HCT116 (cell line): ENCODE results near the gene ACBD4. TPM values are rescaled to one million over a fixed set of nuclear protein-coding genes. Genes with fewer than 3 reads are reported as not detected.

Experiments used
- ATAC-seq: fragments of 200-7000 bp; cut with Tn5 transposase; 2 replicates; pipeline ENCODE4 v1.9.1; 2020; ENCODE audit warnings: mild to moderate bottlenecking, moderate library complexity
- BruUV-seq: library from RNA; stranded (reverse); fragments of 400-500 nt; replicated peaks from 2 replicates; lab custom pipeline; 2021; lab: Mats Ljungman, UMichigan
- CTCF ChIA-PET: fragments of 300-600 bp; sonication (Branson Sonifier 250); formaldehyde crosslinking; loops from one replicate; lab custom pipeline; 2021; ENCODE audit warnings: antibody characterized with exemption; lab: Charles Lee
- POLR2A ChIA-PET: fragments of 300-600, 350-600 bp; sonication (Branson Sonifier 250); formaldehyde crosslinking; loops from one replicate; lab custom pipeline; 2021; ENCODE audit warnings: antibody characterized with exemption; lab: Charles Lee
- RAD21 ChIA-PET, 2 experiments: fragments of 300-600 bp; sonication (Branson Sonifier 250); formaldehyde crosslinking; loops; one replicate each; lab custom pipeline; 2023; ENCODE audit warnings: low total read pairs in 2 of 2; ENCODE audit not compliant: uncharacterized antibody in 2 of 2, unreplicated experiment in 2 of 2, low non-redundant PET in 1 of 2; lab: Charles Lee
- DNase-seq: peaks from one replicate; pipeline ENCODE4 v3.0.0-alpha.2; 2010; ENCODE audit warnings: low read depth, low spot score
- H2AFZ ChIP-seq: fragments of 200-600 bp; shearing (Covaris generic), sonication (generic); 2 replicates; pipeline ENCODE4 v1.6.1; 2017; ENCODE audit warnings: low read depth, mixed run types, mixed read lengths, antibody characterized with exemption, low read length; ENCODE audit not compliant: poor library complexity, severe bottlenecking
- H3K27ac ChIP-seq: 2 replicates; pipeline ENCODE4 v1.5.1; 2012; ENCODE audit warnings: low read depth, low read length
- H3K27me3 ChIP-seq: fragments of 200-600 bp; sonication (generic); 2 replicates; pipeline ENCODE4 v1.6.1; 2016; ENCODE audit warnings: mixed run types, low read length, mixed read lengths; ENCODE audit not compliant: insufficient read depth
- H3K36me3 ChIP-seq, 2 experiments: fragments of 200-500 bp in 1 of 2; fragments of 200-600 bp in 1 of 2; sonication (Bioruptor generic) in 1 of 2; sonication (generic) in 1 of 2; 2 replicates each; pipeline versions ENCODE4 v1.5.1 to v1.6.1; 2014 to 2016; ENCODE audit warnings: low read length in 2 of 2, inconsistent platforms in 1 of 2, mixed read lengths in 1 of 2, mixed run types in 1 of 2; ENCODE audit not compliant: insufficient read depth in 2 of 2, control insufficient read depth in 1 of 2
- H3K4me1 ChIP-seq, 2 experiments: fragments of 200-600 bp in 1 of 2; sonication (generic) in 1 of 2; 2 replicates each; pipeline versions ENCODE4 v1.5.1 to v1.6.1; 2012 to 2017; ENCODE audit warnings: low read length in 2 of 2, inconsistent platforms in 1 of 2, mild to moderate bottlenecking in 1 of 2, mixed read lengths in 1 of 2, mixed run types in 1 of 2, moderate library complexity in 1 of 2; ENCODE audit not compliant: insufficient read depth in 2 of 2, control insufficient read depth in 1 of 2
- H3K4me2 ChIP-seq: fragments of 200-600 bp; sonication (generic); 2 replicates; pipeline ENCODE4 v1.6.1; 2017; ENCODE audit warnings: mixed run types, low read length, mixed read lengths
- H3K4me3 ChIP-seq, 2 experiments: fragments of 200-600 bp in 1 of 2; sonication (generic) in 1 of 2; replicated peaks in 1 of 2; 2 replicates each; pipeline ENCODE4 v1.5.1; 2011 to 2016; ENCODE audit warnings: low read length in 2 of 2, control low read depth in 1 of 2, low read depth in 1 of 2, mild to moderate bottlenecking in 1 of 2, mixed read lengths in 1 of 2, mixed run types in 1 of 2
- H3K79me2 ChIP-seq: fragments of 200-600 bp; sonication (generic); 2 replicates; pipeline ENCODE4 v1.6.1; 2017; ENCODE audit warnings: mild to moderate bottlenecking, mixed run types, low read length, moderate library complexity, mixed read lengths; ENCODE audit not compliant: insufficient read depth
- H3K9ac ChIP-seq: fragments of 200-600 bp; sonication (generic); 2 replicates; pipeline ENCODE4 v1.6.1; 2016; ENCODE audit warnings: low read length, mixed read lengths
- H3K9me2 ChIP-seq: fragments of 200-600 bp; sonication (generic), shearing (Covaris generic); 2 replicates; pipeline ENCODE4 v1.6.1; 2017; ENCODE audit warnings: mixed run types, mild to moderate bottlenecking, moderate library complexity; ENCODE audit not compliant: insufficient read depth
- H3K9me3 ChIP-seq, 2 experiments: fragments of 200-500 bp in 1 of 2; fragments of 200-600 bp in 1 of 2; sonication (Bioruptor generic) in 1 of 2; sonication (generic) in 1 of 2; 2 replicates each; pipeline ENCODE4 v1.6.1; 2014 to 2017; ENCODE audit warnings: low read length in 2 of 2, mixed read lengths in 2 of 2, inconsistent platforms in 1 of 2, low read depth in 1 of 2, mild to moderate bottlenecking in 1 of 2, mixed run types in 1 of 2, moderate library complexity in 1 of 2; ENCODE audit not compliant: control insufficient read depth in 1 of 2, insufficient read depth in 1 of 2
- H4K20me1 ChIP-seq: fragments of 200-600 bp; sonication (generic), shearing (Covaris generic); 2 replicates; pipeline ENCODE4 v1.6.1; 2017; ENCODE audit warnings: mixed run types, mild to moderate bottlenecking, moderate library complexity; ENCODE audit not compliant: insufficient read depth
- CBX3 ChIP-seq: IDR thresholded peaks from 2 replicates; pipeline ENCODE4 v1.6.1; 2012; ENCODE audit warnings: low read depth
- CEBPB ChIP-seq: IDR thresholded peaks from 2 replicates; pipeline ENCODE4 v1.6.1; 2012; ENCODE audit warnings: low read depth
- EGR1 ChIP-seq: IDR thresholded peaks from 2 replicates; pipeline ENCODE4 v1.6.1; 2012; ENCODE audit warnings: low read depth
- EZH2 ChIP-seq: fragments of 200-600 bp; sonication (generic); IDR thresholded peaks from 2 replicates; pipeline ENCODE4 v1.6.1; 2017; ENCODE audit warnings: antibody characterized with exemption, mixed run types
- EZH2phosphoT487 ChIP-seq: fragments of 200-600 bp; IDR thresholded peaks from 2 replicates; pipeline ENCODE4 v1.6.1; 2018; ENCODE audit warnings: antibody characterized with exemption, borderline replicate concordance
- FOSL1 ChIP-seq: IDR thresholded peaks from 2 replicates; pipeline ENCODE4 v1.6.1; 2012; ENCODE audit warnings: low read depth
- POLR2A ChIP-seq: IDR thresholded peaks from 2 replicates; pipeline ENCODE4 v1.7.0; 2011; ENCODE audit warnings: borderline replicate concordance; ENCODE audit not compliant: insufficient read depth, insufficient read length; ENCODE audit errors: extremely low read depth
- POLR2AphosphoS5 ChIP-seq: IDR thresholded peaks from 2 replicates; pipeline ENCODE4 v1.6.1; 2011; ENCODE audit warnings: mild to moderate bottlenecking, low read depth, low read length, moderate library complexity
- RAD21 ChIP-seq: IDR thresholded peaks from 2 replicates; pipeline ENCODE4 v1.6.1; 2012; ENCODE audit warnings: low read depth, mild to moderate bottlenecking
- SIN3A ChIP-seq: IDR thresholded peaks from 2 replicates; pipeline ENCODE4 v1.6.1; 2012; ENCODE audit warnings: low read depth
- SRF ChIP-seq: IDR thresholded peaks from 2 replicates; pipeline ENCODE4 v1.6.1; 2012; ENCODE audit warnings: low read depth
- TCF7L2 ChIP-seq: IDR thresholded peaks from 2 replicates; pipeline ENCODE4 v1.7.0; 2011; ENCODE audit warnings: borderline replicate concordance, inconsistent platforms; ENCODE audit not compliant: insufficient read depth, insufficient read length; ENCODE audit errors: extremely low read depth
- intact Hi-C: fragments of 100-400 bp; cut with micrococcal nuclease; formaldehyde crosslinking; loops from 2 replicates; pipeline ENCODE4 v1.10.0; 2022
- total RNA-seq: library from RNA; stranded (reverse); gene quantifications from one replicate; pipeline ENCODE4 v1.2.1, GENCODE V29; 2021; ENCODE audit not compliant: unreplicated experiment
- TF ChIP-seq, protein P1 (sequence below): IDR thresholded peaks from 2 replicates; pipeline ENCODE4 v1.6.1; 2012; ENCODE audit warnings: low read depth
- TF ChIP-seq, protein P2 (sequence below), 3 experiments: fragments of 200-600 bp in 1 of 3; sonication (generic) in 1 of 3; IDR thresholded peaks in 2 of 3; conservative IDR thresholded peaks in 1 of 3; 2 replicates each; pipeline ENCODE4 v1.5.1; 2012 to 2017; ENCODE audit warnings: low read depth in 2 of 3, low read length in 2 of 3, antibody characterized with exemption in 1 of 3, borderline replicate concordance in 1 of 3, control low read depth in 1 of 3, mild to moderate bottlenecking in 1 of 3, mixed read lengths in 1 of 3, mixed run types in 1 of 3, moderate library complexity in 1 of 3; ENCODE audit not compliant: insufficient read depth in 1 of 3
- TF ChIP-seq, protein P3 (sequence below): IDR thresholded peaks from 2 replicates; pipeline ENCODE4 v1.6.1; 2011; ENCODE audit warnings: mild to moderate bottlenecking, low read length, moderate library complexity; ENCODE audit not compliant: insufficient replicate concordance; ENCODE audit errors: extremely low read depth
- TF ChIP-seq, protein P4 (sequence below): IDR thresholded peaks from 2 replicates; pipeline ENCODE4 v1.6.1; 2012

Gene ACBD4
- total RNA-seq, 1 experiment from 2014 or later, result 13.6 TPM

DNA sequence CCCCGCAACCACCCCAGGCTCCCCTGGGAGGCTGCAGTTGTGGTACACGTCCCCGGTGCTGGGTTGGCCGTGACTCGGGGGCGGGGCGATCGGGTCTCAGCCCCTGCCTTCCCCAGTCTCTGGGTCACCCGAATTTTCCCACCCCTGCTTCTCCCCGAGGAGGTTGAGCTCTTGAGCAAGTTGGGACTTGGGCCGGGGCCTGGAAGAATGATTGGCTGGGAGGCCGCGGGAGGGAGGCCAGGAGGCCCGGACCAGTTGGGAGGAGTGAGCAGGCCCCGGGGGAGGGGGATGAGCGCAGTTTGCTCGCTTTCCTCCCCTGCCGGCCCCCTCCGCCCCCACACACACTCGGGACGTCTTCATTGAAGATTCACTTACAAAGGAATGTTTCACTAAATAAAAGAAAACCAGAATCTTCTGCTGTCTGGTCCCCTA lies 8.3 kb downstream of the ACBD4 start:
- DNase-seq (no peak), ATAC-seq (no peak)
- RAD21 ChIA-PET, result no interaction called here
- H3K4me1 ChIP-seq, result peaks cover 7 to 23% of the 10 kb centered on the region in 2 experiments
- H3K9me3 ChIP-seq, result no peaks in the 10 kb centered on the region
- H3K27ac ChIP-seq, result no peak overlapping the region
- H3K4me3 ChIP-seq, result no peak overlapping the region
- no peak overlapping the region for H3K4me2 ChIP-seq
- no peaks in the 10 kb centered on the region for H3K36me3 ChIP-seq
- H3K9ac ChIP-seq, result no peak overlapping the region
- no TSS peak for BruUV-seq
- TF ChIP-seq, protein P1, sequence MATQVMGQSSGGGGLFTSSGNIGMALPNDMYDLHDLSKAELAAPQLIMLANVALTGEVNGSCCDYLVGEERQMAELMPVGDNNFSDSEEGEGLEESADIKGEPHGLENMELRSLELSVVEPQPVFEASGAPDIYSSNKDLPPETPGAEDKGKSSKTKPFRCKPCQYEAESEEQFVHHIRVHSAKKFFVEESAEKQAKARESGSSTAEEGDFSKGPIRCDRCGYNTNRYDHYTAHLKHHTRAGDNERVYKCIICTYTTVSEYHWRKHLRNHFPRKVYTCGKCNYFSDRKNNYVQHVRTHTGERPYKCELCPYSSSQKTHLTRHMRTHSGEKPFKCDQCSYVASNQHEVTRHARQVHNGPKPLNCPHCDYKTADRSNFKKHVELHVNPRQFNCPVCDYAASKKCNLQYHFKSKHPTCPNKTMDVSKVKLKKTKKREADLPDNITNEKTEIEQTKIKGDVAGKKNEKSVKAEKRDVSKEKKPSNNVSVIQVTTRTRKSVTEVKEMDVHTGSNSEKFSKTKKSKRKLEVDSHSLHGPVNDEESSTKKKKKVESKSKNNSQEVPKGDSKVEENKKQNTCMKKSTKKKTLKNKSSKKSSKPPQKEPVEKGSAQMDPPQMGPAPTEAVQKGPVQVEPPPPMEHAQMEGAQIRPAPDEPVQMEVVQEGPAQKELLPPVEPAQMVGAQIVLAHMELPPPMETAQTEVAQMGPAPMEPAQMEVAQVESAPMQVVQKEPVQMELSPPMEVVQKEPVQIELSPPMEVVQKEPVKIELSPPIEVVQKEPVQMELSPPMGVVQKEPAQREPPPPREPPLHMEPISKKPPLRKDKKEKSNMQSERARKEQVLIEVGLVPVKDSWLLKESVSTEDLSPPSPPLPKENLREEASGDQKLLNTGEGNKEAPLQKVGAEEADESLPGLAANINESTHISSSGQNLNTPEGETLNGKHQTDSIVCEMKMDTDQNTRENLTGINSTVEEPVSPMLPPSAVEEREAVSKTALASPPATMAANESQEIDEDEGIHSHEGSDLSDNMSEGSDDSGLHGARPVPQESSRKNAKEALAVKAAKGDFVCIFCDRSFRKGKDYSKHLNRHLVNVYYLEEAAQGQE, result no peak
- TF ChIP-seq SIN3A (no peak), CBX3 (no peak), TCF7L2 (no peak), FOSL1 (no peak), EGR1 (no peak), EZH2phosphoT487 (no peak), POLR2AphosphoS5 (no peak), SRF (no peak), RAD21 (no peak), CEBPB (no peak), POLR2A (no peak), EZH2 (no peak)
- TF ChIP-seq, protein P2, sequence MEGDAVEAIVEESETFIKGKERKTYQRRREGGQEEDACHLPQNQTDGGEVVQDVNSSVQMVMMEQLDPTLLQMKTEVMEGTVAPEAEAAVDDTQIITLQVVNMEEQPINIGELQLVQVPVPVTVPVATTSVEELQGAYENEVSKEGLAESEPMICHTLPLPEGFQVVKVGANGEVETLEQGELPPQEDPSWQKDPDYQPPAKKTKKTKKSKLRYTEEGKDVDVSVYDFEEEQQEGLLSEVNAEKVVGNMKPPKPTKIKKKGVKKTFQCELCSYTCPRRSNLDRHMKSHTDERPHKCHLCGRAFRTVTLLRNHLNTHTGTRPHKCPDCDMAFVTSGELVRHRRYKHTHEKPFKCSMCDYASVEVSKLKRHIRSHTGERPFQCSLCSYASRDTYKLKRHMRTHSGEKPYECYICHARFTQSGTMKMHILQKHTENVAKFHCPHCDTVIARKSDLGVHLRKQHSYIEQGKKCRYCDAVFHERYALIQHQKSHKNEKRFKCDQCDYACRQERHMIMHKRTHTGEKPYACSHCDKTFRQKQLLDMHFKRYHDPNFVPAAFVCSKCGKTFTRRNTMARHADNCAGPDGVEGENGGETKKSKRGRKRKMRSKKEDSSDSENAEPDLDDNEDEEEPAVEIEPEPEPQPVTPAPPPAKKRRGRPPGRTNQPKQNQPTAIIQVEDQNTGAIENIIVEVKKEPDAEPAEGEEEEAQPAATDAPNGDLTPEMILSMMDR (IDR thresholded peaks at IDR 0.05 in 2 of 3, conservative IDR thresholded peaks at IDR 0.05 in 1 of 3; ENCODE audit: borderline replicate concordance in 1 of 3, insufficient read depth in 1 of 3, low read depth in 2 of 3, low read length in 2 of 3), result no peak
- TF ChIP-seq, protein P3, sequence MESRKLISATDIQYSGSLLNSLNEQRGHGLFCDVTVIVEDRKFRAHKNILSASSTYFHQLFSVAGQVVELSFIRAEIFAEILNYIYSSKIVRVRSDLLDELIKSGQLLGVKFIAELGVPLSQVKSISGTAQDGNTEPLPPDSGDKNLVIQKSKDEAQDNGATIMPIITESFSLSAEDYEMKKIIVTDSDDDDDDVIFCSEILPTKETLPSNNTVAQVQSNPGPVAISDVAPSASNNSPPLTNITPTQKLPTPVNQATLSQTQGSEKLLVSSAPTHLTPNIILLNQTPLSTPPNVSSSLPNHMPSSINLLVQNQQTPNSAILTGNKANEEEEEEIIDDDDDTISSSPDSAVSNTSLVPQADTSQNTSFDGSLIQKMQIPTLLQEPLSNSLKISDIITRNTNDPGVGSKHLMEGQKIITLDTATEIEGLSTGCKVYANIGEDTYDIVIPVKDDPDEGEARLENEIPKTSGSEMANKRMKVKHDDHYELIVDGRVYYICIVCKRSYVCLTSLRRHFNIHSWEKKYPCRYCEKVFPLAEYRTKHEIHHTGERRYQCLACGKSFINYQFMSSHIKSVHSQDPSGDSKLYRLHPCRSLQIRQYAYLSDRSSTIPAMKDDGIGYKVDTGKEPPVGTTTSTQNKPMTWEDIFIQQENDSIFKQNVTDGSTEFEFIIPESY, result no peak
- TF ChIP-seq, protein P4, sequence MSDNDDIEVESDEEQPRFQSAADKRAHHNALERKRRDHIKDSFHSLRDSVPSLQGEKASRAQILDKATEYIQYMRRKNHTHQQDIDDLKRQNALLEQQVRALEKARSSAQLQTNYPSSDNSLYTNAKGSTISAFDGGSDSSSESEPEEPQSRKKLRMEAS, result no peak
- intact Hi-C loops, result no loop called here
- no peak overlapping the region for H2AFZ ChIP-seq
- peaks cover 4% of the 10 kb centered on the region for H3K79me2 ChIP-seq
- CTCF ChIA-PET, result interaction anchor here (10.2 kb wide), 1 partner anchor 7 kb away, joined by 131 read pairs; the partner anchor contains the start of gene ACBD4
- no peaks in the 10 kb centered on the region for H3K9me2 ChIP-seq
- H4K20me1 ChIP-seq, result no peaks in the 10 kb centered on the region
- POLR2A ChIA-PET, result no interaction called here
- no peaks in the 10 kb centered on the region for H3K27me3 ChIP-seq
